ENCODE data around the gene NFATC1.
A peak's percentile ranks its signal among the peaks of the same experiment; 100 is the strongest.
"Not testable (repeated sequence)": the region's sequence is repeated elsewhere in the genome, so short reads cannot be mapped to it uniquely, and the experiment has no call there.

The NFATC1 gene

GRCh38 chr18:79479116-79479760 is 83.5 kb downstream of the NFATC1 start:
- no peak for DNase-seq

- DNase-seq = no peak
These were observed 84.0 kb downstream of the NFATC1 start for GRCh38 chr18:79479761-79480161.

GRCh38 chr18:79480171-79481045 is 84.7 kb downstream of the NFATC1 start:
- DNase-seq = no peak

GRCh38 chr18:79481046-79481790 is 85.5 kb downstream of the NFATC1 start:
- no peak for DNase-seq

- DNase-seq = not testable (repeated sequence)
These were observed 87.7 kb downstream of the NFATC1 start for GRCh38 chr18:79483393-79483792.

GRCh38 chr18:79483971-79484491 is 88.3 kb downstream of the NFATC1 start:
- no peak for DNase-seq

GRCh38 chr18:79484661-79485621 is 89.2 kb downstream of the NFATC1 start:
- DNase-seq = peak in 1 of 2 experiments; percentile 21

GRCh38 chr18:79485788-79486355 is 90.1 kb downstream of the NFATC1 start:
- no peak for DNase-seq

GRCh38 chr18:79486356-79487182 is 90.8 kb downstream of the NFATC1 start:
- no peak for DNase-seq

- DNase-seq = no peak
These were observed 91.6 kb downstream of the NFATC1 start for GRCh38 chr18:79487183-79487800.

- no peak for DNase-seq
These were observed 92.1 kb downstream of the NFATC1 start for GRCh38 chr18:79487801-79488201.

- DNase-seq = no peak
These were observed 92.8 kb downstream of the NFATC1 start for GRCh38 chr18:79488311-79489050.

- DNase-seq = no peak
These were observed 93.5 kb downstream of the NFATC1 start for GRCh38 chr18:79489051-79489898.

- no peak for DNase-seq
These were observed 94.3 kb downstream of the NFATC1 start for GRCh38 chr18:79489899-79490625.

- no peak for DNase-seq
These were observed 94.9 kb downstream of the NFATC1 start for GRCh38 chr18:79490626-79491041.

GRCh38 chr18:79491081-79491551 is 95.4 kb downstream of the NFATC1 start:
- DNase-seq = no peak

- no peak for DNase-seq
These were observed 97.6 kb downstream of the NFATC1 start for GRCh38 chr18:79493211-79493800.

Data from SW 1271 (cell line).